Hematopoietic multipotent progenitor cell treated with erythropoietin and hydrocortisone succinate and interleukin-3 and kit ligand, for 15 days (in vitro differentiated cells): ENCODE results near the gene LRRC8B.
"Not testable (repeated sequence)": the region's sequence is repeated elsewhere in the genome, so short reads cannot be mapped to it uniquely, and the experiment has no call there.

Experiments used
- DNase-seq: peaks from one replicate; pipeline ENCODE4 v3.0.0-alpha.2; 2015; ENCODE audit warnings: low spot score

Gene LRRC8B

DNA sequence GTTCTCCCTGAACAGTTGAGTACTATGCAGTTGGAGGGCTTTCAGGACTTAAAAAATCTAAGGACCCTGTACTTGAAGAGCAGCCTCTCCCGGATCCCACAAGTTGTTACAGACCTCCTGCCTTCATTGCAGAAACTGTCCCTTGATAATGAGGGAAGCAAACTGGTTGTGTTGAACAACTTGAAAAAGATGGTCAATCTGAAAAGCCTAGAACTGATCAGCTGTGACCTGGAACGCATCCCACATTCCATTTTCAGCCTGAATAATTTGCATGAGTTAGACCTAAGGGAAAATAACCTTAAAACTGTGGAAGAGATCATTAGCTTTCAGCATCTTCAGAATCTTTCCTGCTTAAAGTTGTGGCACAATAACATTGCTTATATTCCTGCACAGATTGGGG is 59.6 kb downstream of the LRRC8B start:
- DNase-seq = no peak

DNA sequence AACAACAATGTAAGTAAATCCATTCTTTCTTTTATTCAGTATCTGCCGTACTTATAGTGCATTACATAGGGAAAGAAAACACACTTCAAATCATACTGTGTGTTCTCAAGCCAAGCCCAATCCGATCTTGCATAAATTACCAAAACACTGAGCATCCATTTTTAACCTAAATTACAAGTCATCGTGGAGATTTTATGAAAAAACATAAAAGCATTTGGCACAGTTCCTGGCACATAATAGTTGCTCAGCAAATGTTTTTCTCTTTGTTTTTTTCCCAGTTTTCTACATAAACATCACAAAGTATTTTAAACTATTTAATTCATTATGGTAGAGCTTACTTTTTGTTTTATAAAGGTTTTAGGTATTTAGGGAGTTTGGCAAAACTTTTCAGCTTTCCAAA is 60.2 kb downstream of the LRRC8B start:
- DNase-seq = no peak

DNA sequence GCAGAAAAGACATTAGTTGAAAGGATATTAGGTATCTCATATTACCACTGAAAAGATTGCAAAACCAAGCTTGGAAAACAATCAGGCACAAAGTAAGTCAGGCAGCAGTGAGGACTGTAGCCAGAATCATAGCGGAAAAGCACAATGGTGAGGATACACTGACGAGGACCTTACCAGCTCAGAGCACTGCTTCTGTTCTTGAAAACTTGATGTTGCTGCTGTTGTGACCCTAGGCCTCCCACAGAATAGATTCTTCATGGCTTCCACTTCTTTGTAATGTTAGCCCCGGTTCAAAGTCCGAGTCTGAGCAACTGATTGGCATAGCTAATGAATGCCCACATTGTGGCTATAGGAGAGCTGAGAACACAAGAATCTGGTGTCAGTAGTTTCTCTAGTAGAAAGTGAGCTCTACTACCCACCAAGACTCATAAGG is 63.1 kb downstream of the LRRC8B start:
- no peak for DNase-seq

DNA sequence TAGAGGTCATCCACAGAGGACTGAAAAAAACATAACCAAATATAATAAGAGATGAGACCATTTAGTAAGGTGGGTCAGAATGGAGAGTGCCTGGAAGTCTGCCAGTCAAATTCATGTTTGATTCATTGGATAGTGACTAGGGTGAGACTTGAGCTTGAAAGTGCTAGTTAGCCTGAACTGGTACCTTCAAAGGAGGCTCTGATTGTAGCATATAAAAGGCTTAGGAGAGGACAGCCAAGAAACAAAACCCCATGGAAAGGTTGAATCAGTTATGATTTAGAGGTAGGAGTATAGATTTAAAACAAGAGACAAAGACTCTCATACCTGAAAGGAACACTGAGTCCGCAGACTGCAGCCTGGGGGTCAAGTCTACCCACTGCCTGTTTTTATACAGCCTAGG is 63.9 kb downstream of the LRRC8B start:
- DNase-seq = no peak

DNA sequence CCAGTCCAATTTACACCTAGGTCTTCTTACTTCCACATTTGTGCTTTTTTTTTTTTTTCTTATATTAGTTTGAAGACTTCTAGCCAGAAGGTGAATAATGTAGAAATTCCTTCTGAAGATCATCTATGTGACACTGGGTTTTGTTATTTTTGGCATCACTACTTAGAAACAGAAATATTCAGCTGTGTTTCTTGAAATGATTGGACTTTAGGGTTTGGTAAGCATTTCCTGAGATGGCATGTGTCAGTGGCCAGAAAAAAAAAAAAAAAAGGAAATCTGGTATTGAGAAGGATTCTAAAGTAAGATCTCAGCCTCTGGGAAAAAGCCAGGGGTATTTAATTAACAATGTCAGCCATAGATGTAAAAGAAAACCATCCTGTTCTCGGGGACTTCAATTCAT is 64.9 kb downstream of the LRRC8B start:
- no peak for DNase-seq

DNA sequence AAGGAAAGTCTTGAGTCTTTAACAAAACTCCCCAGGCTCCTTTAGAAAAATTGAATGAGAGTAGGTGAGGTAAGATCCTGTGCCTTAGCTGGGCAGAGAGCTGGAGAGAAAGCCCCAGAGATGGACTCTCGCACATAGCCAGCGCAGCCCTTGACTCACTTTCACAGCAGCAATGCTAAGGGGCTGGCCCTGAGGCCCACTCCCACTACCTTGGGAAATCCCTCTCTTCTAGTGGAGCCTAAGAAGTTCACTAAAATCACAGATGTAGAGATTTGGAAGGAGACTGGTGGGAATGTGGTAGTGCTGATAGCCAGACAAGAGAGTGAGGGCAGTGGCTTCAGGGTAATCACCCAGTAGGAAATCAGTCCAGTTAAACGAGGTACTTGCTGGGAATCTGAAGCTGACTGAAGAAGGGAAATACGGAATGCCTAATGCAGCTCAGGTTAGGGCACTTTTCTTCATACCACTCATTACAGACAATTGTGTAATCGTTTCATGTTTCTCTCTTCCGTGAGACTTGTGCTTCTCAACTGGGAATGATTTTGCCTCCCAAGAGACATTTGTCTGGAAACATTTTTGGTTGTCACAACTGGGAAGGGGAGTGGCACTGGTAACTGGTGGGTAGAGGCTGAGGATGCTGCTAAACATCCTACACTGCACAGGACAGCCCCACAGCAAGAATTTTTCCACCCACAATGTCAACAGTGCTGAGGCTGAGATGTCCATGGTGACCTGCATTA is 65.9 kb downstream of the LRRC8B start:
- no peak for DNase-seq

DNA sequence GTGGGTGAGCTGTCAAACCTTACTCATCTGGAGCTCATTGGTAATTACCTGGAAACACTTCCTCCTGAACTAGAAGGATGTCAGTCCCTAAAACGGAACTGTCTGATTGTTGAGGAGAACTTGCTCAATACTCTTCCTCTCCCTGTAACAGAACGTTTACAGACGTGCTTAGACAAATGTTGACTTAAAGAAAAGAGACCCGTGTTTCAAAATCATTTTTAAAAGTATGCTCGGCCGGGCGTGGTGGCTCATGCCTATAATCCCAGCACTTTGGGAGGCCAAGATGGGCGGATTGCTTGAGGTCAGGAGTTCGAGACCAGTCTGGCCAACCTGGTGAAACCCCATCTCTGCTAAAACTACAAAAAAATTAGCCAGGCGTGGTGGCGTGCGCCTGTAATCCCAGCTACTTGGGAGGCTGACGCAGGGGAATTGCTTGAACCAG is 68.3 kb downstream of the LRRC8B start:
- DNase-seq = not testable (repeated sequence)

DNA sequence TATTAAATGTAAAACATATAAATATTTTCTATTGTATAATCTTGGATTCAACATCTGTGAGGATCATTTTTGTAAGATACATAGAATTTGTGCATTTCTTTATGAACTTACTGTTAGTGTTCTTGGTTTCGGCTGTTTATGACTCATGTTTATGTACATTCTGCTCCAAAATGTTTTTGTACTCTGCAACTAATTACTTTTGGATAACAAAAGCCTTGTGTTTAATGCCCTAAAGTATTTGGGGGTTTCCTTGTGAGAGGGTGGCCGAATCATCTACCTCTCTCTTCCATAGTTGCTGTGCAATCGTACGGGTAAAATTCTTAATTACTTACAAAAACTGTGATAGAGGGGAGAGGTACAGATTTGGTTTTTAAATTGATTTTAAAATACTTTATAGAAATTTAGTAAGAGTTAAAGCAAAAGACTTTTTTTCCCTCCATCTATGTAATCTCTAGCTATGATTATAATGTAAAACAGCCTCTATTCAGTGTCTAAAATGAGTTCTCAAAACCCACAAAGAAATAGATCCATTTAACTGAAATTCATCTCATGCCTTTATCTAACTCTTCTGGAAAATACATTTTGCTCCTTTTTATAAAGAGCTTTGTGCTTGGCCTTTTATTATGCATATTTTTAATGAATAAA is 69.6 kb downstream of the LRRC8B start:
- no peak for DNase-seq

DNA sequence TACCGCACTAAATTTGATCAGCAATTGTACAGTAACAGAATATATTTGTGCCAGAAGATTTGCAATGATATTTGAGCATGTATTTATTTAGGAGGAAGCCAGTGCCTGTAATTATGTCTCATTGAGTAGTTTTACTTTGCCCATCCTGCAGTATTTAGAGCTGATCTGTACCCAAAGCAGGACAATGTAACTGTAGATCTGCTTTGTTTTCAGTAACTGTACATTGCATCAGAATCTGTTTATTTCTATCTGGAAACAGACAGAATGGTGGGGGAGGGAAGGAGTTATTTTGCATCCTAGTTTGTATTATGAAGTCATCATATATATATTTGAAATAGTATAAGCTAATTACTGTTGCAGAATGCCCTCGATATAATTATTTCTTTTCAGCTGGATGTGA is 72.1 kb downstream of the LRRC8B start:
- DNase-seq = no peak

DNA sequence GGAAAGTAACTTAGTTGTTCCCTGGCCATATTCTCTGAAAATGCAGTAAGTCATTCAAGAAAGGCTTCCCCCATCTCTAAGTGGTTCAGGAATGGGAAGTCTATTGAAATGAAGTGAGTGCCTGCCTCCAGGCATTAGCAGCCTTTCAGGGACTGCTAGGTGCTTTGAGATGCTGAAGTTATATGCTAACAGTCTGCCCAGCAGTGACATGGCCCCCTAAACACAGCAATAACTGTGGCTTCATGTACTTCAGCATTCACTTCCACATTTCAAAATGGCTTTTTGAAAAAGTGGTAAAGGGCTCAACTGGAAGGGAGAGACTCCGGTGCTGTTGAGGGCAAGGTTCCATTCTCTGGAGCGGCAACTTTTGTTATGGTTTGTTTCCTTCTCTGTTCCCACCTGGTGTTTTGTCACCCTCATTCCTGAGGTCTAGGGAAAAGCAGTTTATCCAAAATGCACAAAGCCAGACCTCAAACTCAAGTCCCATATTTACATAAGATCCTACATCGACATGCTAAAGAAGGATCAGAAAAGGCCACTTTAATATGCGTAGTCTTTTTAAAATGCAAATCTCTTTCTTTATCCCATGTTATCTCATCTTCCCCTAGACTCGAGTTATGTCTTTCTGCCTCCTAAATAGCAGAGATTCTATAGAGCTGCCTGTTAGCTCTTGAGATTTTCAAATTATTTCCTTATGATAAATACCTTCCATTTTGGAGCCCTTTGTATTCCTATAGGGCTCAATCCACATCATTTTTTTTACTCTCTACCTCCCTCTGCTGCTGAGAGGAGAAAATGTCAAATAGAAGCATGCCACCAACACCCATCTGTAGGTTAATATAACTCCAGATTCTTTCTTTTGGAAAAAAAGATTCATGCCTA is 74.1 kb downstream of the LRRC8B start:
- DNase-seq = peak; percentile 50

DNA sequence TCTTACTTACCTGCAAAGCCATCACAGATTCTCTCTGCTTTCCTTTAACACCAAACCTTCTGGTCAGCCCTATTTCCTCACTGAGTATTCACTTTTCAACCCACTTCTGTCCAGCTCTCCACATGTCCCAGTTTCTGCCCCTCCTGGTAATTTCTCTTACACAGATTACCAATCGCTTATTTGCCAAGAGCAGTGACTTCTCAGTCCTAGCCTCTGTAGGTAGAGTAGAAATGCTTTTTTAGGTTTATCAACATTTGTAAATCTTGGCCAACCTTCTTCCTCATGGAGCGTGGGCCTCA is 74.7 kb downstream of the LRRC8B start:
- no peak for DNase-seq

DNA sequence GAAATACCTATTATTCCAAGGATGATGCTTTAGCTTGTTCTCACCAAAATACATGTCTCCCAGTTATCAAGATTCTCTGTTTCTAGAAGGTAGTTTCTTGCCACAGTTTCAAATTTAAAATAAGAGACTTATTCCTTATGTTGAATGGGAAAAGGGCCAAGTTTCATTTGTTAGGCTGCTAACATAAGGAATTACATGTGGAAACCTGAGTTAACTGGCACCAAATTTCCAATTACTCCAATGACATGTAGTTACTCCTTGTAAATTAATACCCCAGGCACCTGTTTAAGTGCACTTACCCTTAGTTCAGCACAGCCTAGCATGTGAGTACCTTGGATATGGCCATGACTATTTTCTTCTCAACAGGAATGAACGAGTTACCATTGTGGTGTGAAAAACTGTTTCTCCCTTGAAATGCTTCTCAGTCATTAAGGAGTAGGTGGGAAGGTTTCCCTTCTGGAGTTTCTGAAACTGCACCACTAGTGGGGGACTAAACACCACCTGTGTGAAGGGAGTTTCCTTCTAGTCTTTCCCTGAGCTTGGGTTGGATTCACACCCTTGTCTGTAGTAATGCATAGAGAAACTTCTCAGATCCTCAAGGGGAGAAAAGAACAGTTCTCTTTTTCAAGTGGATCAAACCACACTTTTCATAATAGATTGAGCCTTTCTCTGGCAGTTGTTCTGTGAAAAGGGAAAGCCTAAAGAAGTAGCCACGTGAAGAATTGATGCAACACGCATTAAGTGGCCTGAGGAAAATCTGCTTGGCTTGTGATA is 76.0 kb downstream of the LRRC8B start:
- no peak for DNase-seq

DNA sequence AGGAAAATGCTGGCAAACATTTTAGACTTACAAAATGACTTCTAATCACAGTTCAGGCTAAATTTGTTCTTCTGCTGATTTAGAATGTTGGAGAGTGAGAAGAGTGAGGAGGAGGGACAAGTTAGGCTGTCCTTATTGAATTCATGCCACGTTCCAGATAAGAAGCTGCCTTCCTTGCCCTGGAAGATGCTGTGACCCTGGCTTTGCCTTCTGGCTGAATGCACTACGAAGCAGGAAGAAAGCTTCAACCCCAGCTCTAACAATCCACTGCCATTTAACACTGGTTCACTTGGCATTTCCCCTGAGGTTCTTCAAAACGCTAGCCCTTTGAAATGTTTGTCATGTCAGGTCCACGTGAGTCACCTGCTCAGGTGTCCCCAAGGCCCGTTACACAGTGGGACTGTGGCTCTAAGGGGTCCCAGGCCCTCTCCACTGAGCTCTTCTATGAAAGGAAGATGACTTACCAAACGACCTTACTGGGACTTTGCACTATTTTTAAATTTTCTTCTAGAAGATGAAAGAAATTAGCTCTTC is 78.3 kb downstream of the LRRC8B start:
- no peak for DNase-seq

DNA sequence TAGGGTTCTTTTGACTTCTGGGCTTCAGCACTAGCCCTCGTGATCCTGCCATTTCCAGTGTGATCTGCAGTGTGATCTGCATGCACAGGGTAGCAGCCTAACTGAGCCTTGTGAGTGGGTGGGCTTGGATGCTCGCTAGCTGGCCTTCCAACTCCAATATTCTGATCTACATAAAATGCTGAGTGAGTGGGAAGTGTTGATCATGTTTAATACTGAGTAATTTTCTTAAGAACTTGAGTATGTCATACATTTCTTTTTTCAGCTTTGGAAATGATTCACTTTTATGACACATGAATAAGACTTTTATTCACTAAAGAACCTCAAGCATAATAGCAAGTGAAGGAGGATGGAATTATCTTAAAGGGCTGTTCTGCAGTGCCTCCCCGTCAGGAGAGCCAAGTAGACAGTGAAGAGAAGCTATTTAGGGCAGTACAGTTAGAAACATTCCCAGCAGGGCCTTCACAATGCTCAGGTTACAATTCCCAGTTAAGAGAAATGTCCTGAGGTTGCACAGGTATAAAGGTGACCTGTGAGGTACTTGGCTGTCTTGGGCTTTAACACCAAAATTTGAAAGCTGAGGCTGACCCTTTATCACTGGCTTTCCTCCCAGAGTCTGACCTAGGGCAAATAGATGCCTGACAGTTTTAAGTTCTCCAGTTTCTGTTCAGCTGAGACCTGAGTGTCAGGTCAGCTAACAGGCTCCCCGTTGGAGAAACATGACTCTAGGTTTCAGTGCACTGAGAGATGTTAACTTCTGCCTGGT is 79.2 kb downstream of the LRRC8B start:
- no peak for DNase-seq

DNA sequence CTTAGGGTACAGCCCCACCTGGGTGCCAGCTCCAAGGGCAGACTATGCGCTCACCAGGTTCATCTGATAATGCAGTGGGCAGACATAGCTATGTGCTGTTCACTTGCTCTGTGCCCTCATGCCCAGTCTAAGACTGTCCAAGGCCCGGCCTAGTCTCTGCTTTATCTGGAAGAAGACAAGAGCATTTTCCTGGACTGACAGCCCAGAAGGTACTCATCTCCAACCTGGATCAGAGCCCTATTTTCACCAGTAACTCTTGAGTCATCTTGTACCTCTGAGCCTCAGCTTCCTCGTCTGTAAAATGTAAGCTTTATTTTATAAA is 79.7 kb downstream of the LRRC8B start:
- no peak for DNase-seq

DNA sequence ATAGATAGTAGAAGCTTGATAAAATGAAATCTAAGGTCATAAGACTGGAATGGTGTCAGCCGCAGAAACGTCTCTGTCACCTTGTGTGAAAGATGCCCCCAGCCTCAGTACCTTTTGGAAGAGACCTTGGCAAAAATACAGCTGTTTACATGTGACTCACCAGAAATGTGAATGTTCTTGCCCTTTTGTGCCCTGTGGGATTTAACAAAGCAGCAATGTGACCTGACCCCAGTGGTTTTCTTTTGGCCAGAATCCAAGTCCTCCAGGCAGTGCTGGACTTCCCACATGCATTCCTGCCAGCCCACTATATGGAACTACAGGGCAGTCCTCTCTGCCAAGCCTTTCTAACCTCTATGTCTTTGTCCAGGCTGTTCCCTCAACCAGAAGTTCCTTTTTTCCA is 81.1 kb downstream of the LRRC8B start:
- no peak for DNase-seq

DNA sequence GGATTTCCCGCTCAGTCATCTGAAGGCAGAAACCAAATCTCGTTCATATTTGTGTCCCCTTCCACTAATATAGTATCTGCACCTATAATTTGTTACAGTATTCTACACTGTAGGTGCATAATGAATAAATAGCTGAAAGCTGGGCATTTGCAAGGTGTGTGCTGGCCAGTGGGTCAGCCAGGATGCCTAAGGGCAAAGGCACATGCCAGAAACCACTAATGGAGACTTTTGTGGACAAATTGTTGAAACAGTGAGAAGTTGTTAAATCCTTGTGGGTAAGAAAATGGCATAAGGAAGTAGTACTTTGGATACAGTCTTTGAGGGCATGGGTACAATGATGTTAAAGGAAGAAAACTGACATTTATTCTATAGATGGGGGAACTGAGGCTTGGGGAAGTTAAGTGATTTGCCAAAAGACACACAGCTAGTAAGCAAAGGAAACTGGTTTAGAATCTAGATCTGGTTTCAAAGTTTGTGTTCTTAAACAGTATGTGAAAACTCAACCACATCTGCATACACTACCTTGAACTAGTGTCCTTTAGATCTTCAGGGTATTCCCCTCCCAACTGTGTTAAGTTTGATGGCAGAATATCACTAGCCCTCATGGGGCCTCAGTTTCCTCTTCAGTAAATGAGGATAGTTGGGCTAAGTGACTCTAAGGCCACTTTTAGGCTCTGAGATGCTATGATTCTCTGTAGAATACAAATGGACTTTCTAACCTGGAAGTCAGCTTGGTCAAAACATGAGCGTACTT is 81.8 kb downstream of the LRRC8B start:
- DNase-seq = no peak

DNA sequence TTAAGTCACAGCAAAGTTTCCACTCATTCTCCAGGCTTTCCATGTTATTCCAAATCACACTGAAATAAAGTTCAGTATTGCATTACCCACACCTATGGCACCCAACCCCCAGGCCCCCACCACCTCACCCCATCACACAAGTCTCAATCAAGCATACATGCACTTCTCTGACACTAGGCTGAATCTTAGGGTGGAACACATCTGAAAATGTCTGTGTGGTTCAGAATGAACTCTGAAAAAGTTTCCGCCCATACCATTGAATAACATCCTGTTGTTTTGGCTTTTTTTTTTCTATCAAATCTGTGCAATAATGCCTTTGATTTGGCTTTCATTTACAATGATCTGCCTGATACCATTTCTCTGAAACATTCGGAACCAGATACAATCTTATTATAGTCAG is 82.5 kb downstream of the LRRC8B start:
- no peak for DNase-seq

DNA sequence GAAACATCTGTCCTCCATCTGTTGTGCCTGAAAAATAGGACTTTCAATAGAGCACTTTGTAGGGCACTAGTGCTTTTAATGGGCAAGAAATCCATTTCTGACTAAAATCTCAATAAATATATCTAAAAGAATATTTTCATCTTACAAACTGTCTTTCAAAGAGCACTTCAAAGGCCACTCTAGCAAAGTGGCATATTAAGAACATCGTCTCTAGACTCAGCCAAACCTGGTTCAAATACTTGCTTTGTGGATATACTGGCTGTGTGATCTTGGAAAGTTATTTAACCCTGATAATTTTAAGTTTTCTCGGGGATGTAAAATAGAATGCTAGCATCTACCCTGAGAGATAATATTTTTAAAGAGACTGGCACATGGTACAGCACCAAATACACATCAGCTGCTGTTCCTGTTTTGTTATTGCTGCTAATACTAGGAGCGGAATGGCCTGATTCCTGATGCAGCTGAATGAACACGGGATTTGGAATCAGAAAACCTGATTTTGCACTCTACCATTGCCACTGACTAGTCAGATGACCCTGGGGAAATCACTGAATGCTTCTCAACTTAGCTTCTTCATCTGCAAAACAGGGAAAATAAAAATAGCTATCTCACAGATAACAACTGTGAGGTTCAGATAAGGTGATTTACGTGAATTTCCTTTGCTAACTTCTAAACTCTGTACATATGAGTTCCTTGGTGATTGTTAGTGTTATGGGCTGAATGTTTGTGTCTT is 83.1 kb downstream of the LRRC8B start:
- no peak for DNase-seq
